ENCODE data around the gene STARD7. TPM values are rescaled to one million over a fixed set of nuclear protein-coding genes. Genes with fewer than 3 reads are reported as not detected.
A peak's percentile ranks its signal among the peaks of the same experiment; 100 is the strongest.

Gene STARD7
- total and polyA plus RNA-seq, 10 of the 15 experiments (the other 5 are each of a cell fraction or from before 2014, with no cell fraction given): 85.4 to 237 (median 153) TPM

- TF ChIP-seq SUZ12 (IDR thresholded peaks at IDR 0.05; ENCODE audit: unreplicated experiment) (no peak), NFXL1 (IDR thresholded peaks at IDR 0.05; ENCODE audit: borderline replicate concordance) (no peak), ESRRA (IDR thresholded peaks at IDR 0.05; ENCODE audit: low read length) (no peak), BACH1 (IDR thresholded peaks at IDR 0.05; ENCODE audit: borderline replicate concordance) (0 out of 2 replicates have a peak, but pooled peaks have one; percentile 57), BCLAF1 (IDR thresholded peaks at IDR 0.05) (no peak), BCL11A (IDR thresholded peaks at IDR 0.05; ENCODE audit: low read depth, low read length) (0 out of 2 replicates have a peak, but pooled peaks have one; percentile 39), E2F4 (IDR thresholded peaks at IDR 0.05; ENCODE audit: low read depth, low read length) (no peak), ZZZ3 (IDR thresholded peaks at IDR 0.05; ENCODE audit: control insufficient read depth, insufficient read length, low read depth) (no peak), ETV6 (conservative IDR thresholded peaks at IDR 0.05 in 1 of 2, IDR thresholded peaks at IDR 0.05 in 1 of 2; ENCODE audit: borderline replicate concordance in 1 of 2, low read depth in 1 of 2) (peak in 1 of 2 experiments; percentile 97; a peak in 2 of 4 replicates), ASH2L (IDR thresholded peaks at IDR 0.05; ENCODE audit: borderline replicate concordance, low read depth) (no peak), STAT1 (conservative IDR thresholded peaks at IDR 0.05) (no peak), MLLT1 (IDR thresholded peaks at IDR 0.05) (no peak), PKNOX1 (IDR thresholded peaks at IDR 0.05) (peak; percentile 33; the same call in 1 of the 2 replicates), ZBTB33 (IDR thresholded peaks at IDR 0.05) (no peak), RCOR1 (conservative IDR thresholded peaks at IDR 0.05; ENCODE audit: low read depth, low read length) (no peak), POLR2AphosphoS5 (IDR thresholded peaks at IDR 0.05; ENCODE audit: low read length) (peak; percentile 59), KAT2A (conservative IDR thresholded peaks at IDR 0.05; ENCODE audit: control insufficient read depth, low read depth, low read length) (no peak)
- TF ChIP-seq, protein P1, sequence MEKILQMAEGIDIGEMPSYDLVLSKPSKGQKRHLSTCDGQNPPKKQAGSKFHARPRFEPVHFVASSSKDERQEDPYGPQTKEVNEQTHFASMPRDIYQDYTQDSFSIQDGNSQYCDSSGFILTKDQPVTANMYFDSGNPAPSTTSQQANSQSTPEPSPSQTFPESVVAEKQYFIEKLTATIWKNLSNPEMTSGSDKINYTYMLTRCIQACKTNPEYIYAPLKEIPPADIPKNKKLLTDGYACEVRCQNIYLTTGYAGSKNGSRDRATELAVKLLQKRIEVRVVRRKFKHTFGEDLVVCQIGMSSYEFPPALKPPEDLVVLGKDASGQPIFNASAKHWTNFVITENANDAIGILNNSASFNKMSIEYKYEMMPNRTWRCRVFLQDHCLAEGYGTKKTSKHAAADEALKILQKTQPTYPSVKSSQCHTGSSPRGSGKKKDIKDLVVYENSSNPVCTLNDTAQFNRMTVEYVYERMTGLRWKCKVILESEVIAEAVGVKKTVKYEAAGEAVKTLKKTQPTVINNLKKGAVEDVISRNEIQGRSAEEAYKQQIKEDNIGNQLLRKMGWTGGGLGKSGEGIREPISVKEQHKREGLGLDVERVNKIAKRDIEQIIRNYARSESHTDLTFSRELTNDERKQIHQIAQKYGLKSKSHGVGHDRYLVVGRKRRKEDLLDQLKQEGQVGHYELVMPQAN (conservative IDR thresholded peaks at IDR 0.05): no peak; the same call in 1 of the 2 replicates
Observed at GRCh38 chr2:96241900-96242611, 33.4 kb upstream of the STARD7 start (continued).

Data from GM12878 (cell line).